NCI-H2029 (cell line): Measurements from ENCODE around the gene FGD4.

Source experiments
- DNase-seq: peaks from one replicate; lab custom pipeline; 2025; lab: John Stamatoyannopoulos, UW

Gene FGD4

GRCh38 chr12:32606443-32606842, 207.1 kb downstream of the FGD4 start:
- no peak for DNase-seq

GRCh38 chr12:32609966-32610365, 210.6 kb downstream of the FGD4 start:
- no peak for DNase-seq

DNA sequence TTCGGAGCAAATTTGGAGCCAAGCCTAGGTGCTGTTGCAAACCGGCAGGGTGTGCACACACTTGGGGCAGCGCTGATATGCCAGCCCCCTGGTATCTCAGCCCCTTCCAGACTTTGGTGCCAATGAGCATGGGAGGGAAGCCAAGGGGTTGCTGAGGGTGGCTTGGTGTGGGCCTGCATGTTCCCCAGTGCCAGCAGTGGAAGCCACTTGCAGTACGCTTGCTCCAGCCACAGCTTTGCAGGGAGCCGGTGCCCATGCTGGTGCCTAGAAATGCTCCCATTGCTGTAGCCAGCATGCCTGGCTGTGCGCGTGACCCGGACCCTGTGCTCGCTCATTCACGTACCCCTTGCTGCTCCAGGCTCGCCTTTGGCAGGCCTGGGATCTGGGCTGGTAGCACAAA, 212.6 kb downstream of the FGD4 start:
- no peak for DNase-seq

- no peak for DNase-seq
Measured at GRCh38 chr12:32612658-32613614, 213.6 kb downstream of the FGD4 start.

- DNase-seq, result no peak
Measured at GRCh38 chr12:32615441-32615840, 216.1 kb downstream of the FGD4 start.

DNA sequence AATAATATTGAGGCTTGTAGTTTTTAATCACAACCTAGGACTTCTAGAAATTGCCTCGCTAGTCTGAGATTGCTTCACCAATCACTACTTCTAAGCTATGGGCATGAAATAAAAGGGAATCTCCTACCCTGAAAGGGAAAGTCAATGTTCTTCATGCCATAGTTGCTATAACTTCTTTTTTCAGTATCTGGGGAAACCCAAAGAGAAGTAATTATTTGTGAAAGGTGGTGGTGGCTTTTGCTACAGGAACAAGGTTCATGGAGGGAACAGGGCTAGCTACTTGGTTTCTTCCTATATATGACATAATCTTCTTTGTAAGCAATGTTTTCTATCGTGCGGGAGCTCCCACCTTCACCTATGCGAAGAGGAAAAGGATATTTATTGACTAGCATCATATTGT, 218.2 kb downstream of the FGD4 start:
- no peak for DNase-seq

DNA sequence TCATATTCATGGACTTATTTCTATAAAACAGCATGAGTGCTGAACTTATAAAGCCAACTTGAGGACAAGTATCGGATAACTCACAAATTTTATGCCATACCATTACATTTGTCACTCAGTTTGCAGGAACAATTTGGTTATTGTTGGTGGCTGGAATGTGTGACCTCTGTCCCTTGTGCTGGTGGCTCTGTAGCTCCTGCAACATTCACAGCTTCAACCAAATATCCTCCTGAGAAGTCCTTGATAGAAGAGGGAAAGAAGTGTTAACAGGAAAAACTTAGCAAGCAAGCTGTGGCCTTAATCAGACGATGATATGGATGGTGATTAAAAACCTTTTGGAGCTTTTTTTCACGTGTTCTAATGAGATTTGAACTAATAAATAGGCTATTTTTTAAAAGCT, 218.8 kb downstream of the FGD4 start:
- DNase-seq, result no peak

DNA sequence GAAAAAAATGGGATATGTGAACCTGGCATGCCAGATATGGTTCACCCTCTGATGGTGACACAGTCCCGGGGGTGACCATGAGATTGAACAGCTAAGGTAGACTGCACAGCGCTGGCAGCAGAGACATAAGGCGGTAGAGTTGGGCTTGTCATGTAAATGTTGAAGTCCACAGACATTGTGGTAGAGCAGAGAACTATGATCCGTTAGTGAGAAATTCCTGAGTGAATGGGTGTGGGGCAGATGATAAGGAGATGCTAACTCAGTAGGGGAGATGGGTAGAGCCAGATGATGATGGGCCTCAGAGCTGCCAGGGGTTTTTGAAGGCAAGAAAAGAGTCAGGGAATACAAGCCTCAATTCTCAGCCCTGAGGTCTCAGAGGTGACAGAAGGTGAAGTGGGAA, 228.6 kb downstream of the FGD4 start:
- DNase-seq, result no peak

DNA sequence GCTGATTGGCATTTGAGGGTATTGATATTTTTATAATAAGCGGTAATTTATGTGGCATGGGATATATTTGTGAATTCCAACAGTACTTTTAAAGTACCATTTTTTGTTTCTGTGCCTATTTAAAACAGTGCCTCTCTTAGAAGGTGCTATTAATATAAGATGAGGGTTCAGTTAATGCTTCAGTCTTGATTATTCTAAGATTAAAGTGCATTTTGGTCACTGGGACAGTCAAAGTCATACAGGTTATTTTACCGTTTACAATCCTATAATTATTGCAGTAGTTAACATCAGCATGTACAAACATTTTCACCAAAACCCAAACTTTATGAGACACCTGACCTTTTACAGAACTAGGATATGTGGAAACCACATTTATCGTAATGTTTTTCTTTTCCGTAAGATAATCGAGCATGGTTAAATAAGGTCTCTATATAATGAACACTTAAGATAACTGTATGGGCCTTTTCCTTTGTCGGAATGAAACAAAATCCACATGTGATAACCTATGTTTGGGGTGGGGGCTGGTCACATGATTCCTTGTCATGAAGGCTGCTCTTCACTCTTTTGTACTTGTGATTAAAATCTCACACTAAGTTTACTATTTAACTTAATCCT, 242.0 kb downstream of the FGD4 start:
- no peak for DNase-seq

DNA sequence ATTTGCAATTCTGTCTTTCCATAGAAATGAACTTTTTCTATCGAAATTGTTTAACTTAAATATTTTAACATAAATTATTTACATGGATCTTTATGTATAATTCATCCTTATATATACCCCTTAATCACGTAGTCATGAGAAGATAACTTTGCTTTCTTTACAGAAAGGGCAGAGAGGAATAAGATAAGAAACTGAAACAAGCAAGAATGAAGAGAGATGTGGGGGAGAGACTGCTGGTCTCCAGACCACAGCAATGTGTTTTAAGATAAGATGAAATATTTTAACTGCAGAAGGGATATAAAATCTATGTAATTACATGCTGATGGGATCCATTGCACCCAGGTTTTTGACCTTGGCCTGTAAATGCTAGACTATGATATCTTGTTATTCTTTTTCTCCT, 245.1 kb downstream of the FGD4 start:
- no peak for DNase-seq

DNA sequence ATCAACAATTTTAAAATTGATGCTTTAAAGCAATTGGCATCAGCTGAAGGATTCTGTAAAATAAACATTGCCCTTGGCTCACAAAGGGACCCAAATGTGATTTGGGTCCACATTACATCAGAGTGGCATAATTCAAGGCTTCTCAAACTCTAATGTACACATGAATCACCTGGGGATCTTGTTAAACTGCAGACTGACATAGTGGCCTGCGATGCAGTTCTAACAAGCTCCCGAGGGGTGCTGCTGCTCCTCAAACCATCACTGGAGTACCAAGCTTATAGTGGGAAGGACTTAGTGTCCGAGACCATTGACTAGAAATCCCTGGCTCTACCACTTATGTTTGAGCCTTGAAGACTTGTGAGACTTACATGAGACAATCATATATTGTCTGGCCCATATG, 247.9 kb downstream of the FGD4 start:
- DNase-seq, result no peak

GRCh38 chr12:32650508-32650907, 251.2 kb downstream of the FGD4 start:
- DNase-seq, result no peak

- DNase-seq, result no peak
Measured at GRCh38 chr12:32651151-32651955, 252.0 kb downstream of the FGD4 start.

DNA sequence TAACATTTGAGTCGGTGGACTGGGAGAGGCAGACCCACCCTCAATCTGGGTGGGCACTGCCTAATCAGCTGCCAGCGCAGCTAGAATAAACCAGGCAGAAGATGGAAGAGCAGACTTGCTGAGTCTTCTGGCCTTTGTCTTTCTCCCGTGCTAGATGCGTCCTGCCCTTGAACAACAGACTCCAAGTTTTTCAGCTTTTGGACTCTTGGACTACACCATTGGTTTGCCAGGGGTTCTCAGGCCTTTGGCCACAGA, 252.5 kb downstream of the FGD4 start:
- no peak for DNase-seq

- DNase-seq, result no peak
Measured at GRCh38 chr12:32659908-32660440, 260.6 kb downstream of the FGD4 start.

DNA sequence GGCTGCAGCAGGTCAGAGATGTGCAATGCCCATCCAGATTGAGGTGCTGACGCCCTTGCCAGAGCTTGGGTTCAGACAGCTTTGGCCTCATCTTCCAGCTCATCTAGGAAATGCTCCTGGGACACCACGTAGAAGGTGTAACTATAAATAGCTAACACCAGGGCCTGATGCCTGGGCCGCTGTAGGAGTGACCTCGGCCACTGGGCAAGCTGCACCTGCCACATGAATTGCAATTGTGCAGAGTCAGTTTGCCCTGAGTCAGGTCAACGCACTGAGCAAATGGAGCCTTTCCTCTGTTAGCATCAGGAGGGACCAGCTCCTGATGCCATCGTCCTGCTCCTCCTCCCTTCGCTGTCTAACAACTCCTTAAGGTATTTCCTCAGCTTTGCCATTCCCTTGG, 262.3 kb downstream of the FGD4 start:
- DNase-seq, result no peak

- no peak for DNase-seq
Measured at GRCh38 chr12:32662665-32663064, 263.3 kb downstream of the FGD4 start.

GRCh38 chr12:32666018-32666417, 266.7 kb downstream of the FGD4 start:
- no peak for DNase-seq

DNA sequence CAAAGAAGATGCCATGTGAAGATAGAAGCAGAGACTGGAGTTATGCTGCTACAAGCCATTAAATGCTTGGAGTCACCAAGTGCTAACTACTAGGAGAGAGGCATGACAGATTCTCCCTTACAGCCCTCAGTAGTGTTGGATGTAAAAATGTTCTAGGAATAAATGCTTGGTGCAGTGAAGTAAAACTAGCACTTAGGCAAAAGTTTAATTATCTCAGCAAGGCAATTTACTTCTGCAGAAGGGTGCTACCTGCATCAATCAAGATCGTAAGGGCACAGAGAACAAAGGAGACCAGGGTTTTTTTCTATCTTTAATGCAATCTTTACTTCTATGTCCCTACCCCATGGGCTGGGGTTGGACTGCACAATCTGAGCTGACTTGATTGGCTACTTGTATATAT, 270.2 kb downstream of the FGD4 start:
- no peak for DNase-seq

- DNase-seq, result peak; percentile 56
Measured at GRCh38 chr12:32671930-32672780, 272.8 kb downstream of the FGD4 start.

GRCh38 chr12:32679091-32679919, 279.9 kb downstream of the FGD4 start, which contains the start of gene DNM1L:
Gene DNM1L, plus strand, starts transcription at chr12:32679301. Its CDS starts 63 bp downstream, at chr12:32679364.
- peak; percentile 95 for DNase-seq
